H1 (cell line): Measurements from ENCODE around the gene DAPK1.

Experiments
- ATF3 ChIP-seq: IDR thresholded peaks from 2 replicates; pipeline ENCODE4 v1.6.1; 2011; ENCODE audit warnings: low read depth, mild to moderate bottlenecking, low read length; ENCODE audit not compliant: insufficient read depth
- CTCF ChIP-seq, 3 experiments: IDR thresholded peaks; 1 replicate in 2 of 3; 2 replicates in 1 of 3; pipeline versions ENCODE4 v1.5.1 to v1.6.1; 2011; ENCODE audit warnings: low read length in 3 of 3, mild to moderate bottlenecking in 3 of 3, inconsistent platforms in 2 of 3, low read depth in 1 of 3, moderate library complexity in 1 of 3; ENCODE audit not compliant: insufficient read depth in 1 of 3; ENCODE audit errors: control extremely low read depth in 1 of 3
- EGR1 ChIP-seq: IDR thresholded peaks from 2 replicates; pipeline ENCODE4 v1.6.1; 2011; ENCODE audit warnings: low read depth, low read length, borderline replicate concordance
- EZH2 ChIP-seq: fragments of 200-600 bp; sonication (generic); IDR thresholded peaks from 2 replicates; pipeline ENCODE4 v1.7.1; 2012; ENCODE audit warnings: low read depth, mild to moderate bottlenecking, moderate library complexity, low read length, inconsistent platforms; ENCODE audit not compliant: severe bottlenecking
- GABPA ChIP-seq: IDR thresholded peaks from 2 replicates; pipeline ENCODE4 v1.6.1; 2011; ENCODE audit warnings: mild to moderate bottlenecking, low read length, moderate library complexity, borderline replicate concordance; ENCODE audit not compliant: insufficient read depth
- MAFK ChIP-seq: IDR thresholded peaks from 2 replicates; pipeline ENCODE4 v1.6.1; 2012; ENCODE audit warnings: low read depth, mild to moderate bottlenecking, improper control_type of control experiment, low read length
- MAX ChIP-seq: IDR thresholded peaks from 2 replicates; pipeline ENCODE4 v1.6.1; 2012; ENCODE audit warnings: inconsistent platforms
- POLR2AphosphoS5 ChIP-seq: IDR thresholded peaks from 2 replicates; pipeline ENCODE4 v1.6.1; 2011; ENCODE audit warnings: low read depth, low read length
- RNF2 ChIP-seq: fragments of 200-900, 300-1000 bp; sonication (generic); IDR thresholded peaks from 2 replicates; pipeline ENCODE4 v1.7.1; 2016; ENCODE audit warnings: borderline replicate concordance, low read depth, mild to moderate bottlenecking, antibody characterized with exemption, low read length; ENCODE audit not compliant: poor library complexity, severe bottlenecking; ENCODE audit errors: missing control alignments
- SIN3A ChIP-seq, 2 experiments: IDR thresholded peaks in 1 of 2; conservative IDR thresholded peaks in 1 of 2; 2 replicates each; pipeline ENCODE4 v1.6.1; 2011 to 2012; ENCODE audit warnings: low read length in 2 of 2, improper control_type of control experiment in 1 of 2, low read depth in 1 of 2, mild to moderate bottlenecking in 1 of 2
- TBP ChIP-seq: IDR thresholded peaks from 2 replicates; pipeline ENCODE4 v1.6.1; 2011; ENCODE audit warnings: low read depth, low read length, improper control_type of control experiment
- TCF12 ChIP-seq: IDR thresholded peaks from 2 replicates; pipeline ENCODE4 v1.6.1; 2011; ENCODE audit warnings: low read depth, mild to moderate bottlenecking, low read length
- ZNF274 ChIP-seq: IDR thresholded peaks from 2 replicates; pipeline ENCODE4 v1.7.0; 2012; ENCODE audit warnings: low read length, borderline replicate concordance; ENCODE audit errors: extremely low read depth

- TF ChIP-seq EGR1 (no peak), POLR2AphosphoS5 (no peak), TCF12 (no peak), CTCF (IDR thresholded peaks at IDR 0.05; ENCODE audit: control extremely low read depth in 1 of 3, insufficient read depth in 1 of 3, low read depth in 1 of 3, low read length in 3 of 3) (no peak), ATF3 (no peak), GABPA (no peak), SIN3A (conservative IDR thresholded peaks at IDR 0.05 in 1 of 2, IDR thresholded peaks at IDR 0.05 in 1 of 2; ENCODE audit: low read depth in 1 of 2, low read length in 2 of 2) (no peak), EZH2 (no peak), TBP (no peak), MAFK (no peak), ZNF274 (no peak), MAX (no peak), RNF2 (no peak)
Observed at GRCh38 chr9:87587864-87588263, 90.2 kb downstream of the DAPK1 start.
